Measurements from ENCODE around the gene MEX3A. TPM values are rescaled to one million over a fixed set of nuclear protein-coding genes. Genes with fewer than 3 reads are reported as not detected.
A peak's percentile ranks its signal among the peaks of the same experiment; 100 is the strongest.

MEX3A gene
- total RNA-seq, 5 donors from 2014 or later (not counting 1 experiment from before 2014, with no cell fraction given), result 0.03 to 0.58 (median 0.20) TPM

- DNase-seq, result peak in 1 of 35 experiments; percentile 55
- H3K36me3 Mint-ChIP-seq, result peaks cover 13% of the 10 kb centered on the region
- Histone ChIP-seq H3K9me3 (no peaks in the 10 kb centered on the region), H3K4me3 (ENCODE audit: control insufficient read depth in 1 of 2, extremely low read depth in 1 of 2, low read length in 1 of 2) (peak overlapping the region; percentile 78 to 86), H3K27ac (ENCODE audit: low read length) (peak overlapping the region; percentile 68), H3K4me1 (ENCODE audit: control insufficient read depth in 1 of 2, extremely low read depth in 1 of 2, insufficient read depth in 2 of 2, low read length in 2 of 2) (peaks cover 0 to 41% of the 10 kb centered on the region in 2 experiments), H3K36me3 (ENCODE audit: control insufficient read depth in 2 of 2, extremely low read depth in 1 of 2, insufficient read depth in 1 of 2, low read length in 1 of 2) (no peaks in the 10 kb centered on the region), H3K27me3 (replicated peaks in 1 of 2; ENCODE audit: control insufficient read depth in 2 of 2, extremely low read depth in 1 of 2, insufficient read depth in 2 of 2, low read length in 1 of 2) (peaks cover 6 to 37% of the 10 kb centered on the region in 2 experiments)
- peaks cover 23 to 45% (median 35%) of the 10 kb centered on the region in 3 donors for H3K4me1 Mint-ChIP-seq
- peaks cover 17 to 18% of the 10 kb centered on the region in 2 donors for H3K27me3 Mint-ChIP-seq
- peak overlapping the region; percentile 85 to 93 (median 92) for H3K4me3 Mint-ChIP-seq
- ChIA-PET CTCF (interaction anchor here (0.5 to 2.7 kb wide), 5 partner anchors 8 to 612 kb away, joined by 3 to 15 read pairs (median 3); no protein-coding TSS in a partner anchor), POLR2A (interaction anchor here (0.5 to 2.5 kb wide), 8 partner anchors 8 to 27 kb away, joined by 3 to 26 read pairs (median 4); no protein-coding TSS in a partner anchor)
- WGBS (ENCODE audit: insufficient coverage), result 2% methylated on average over 47 of the region's 49 CpGs
- peak overlapping the region; percentile 74 to 79 for H3K27ac Mint-ChIP-seq
- ATAC-seq (replicated peaks in 1 of 4), result peak; percentile 11 to 30 (median 26)
- no peaks in the 10 kb centered on the region for H3K9me3 Mint-ChIP-seq
Observed at GRCh38 chr1:156114919-156115513, 32.8 kb upstream of the MEX3A start.

GRCh38 chr1:156114101-156114918 is 32.0 kb upstream of the MEX3A start, which contains the start of gene LMNA:
LMNA (plus strand) TSS chr1:156114711; CDS start chr1:156114919, 208 bp downstream.
- Mint-ChIP-seq H3K9me3 (no peaks in the 10 kb centered on the region), H3K36me3 (peaks cover 10% of the 10 kb centered on the region), H3K27ac (peak within 1 kb of the TSS; percentile 75 to 79), H3K4me3 (peak within 1 kb of the TSS; percentile 85 to 93 (median 92)), H3K27me3 (peaks cover 17 to 18% of the 10 kb centered on the region in 2 donors), H3K4me1 (peaks cover 23 to 41% (median 33%) of the 10 kb centered on the region in 3 donors)
- ATAC-seq (replicated peaks in 1 of 4), result peak; percentile 77 to 84 (median 82)
- Histone ChIP-seq H3K4me1 (ENCODE audit: control insufficient read depth in 1 of 2, extremely low read depth in 1 of 2, insufficient read depth in 2 of 2, low read length in 2 of 2) (peaks cover 0 to 34% of the 10 kb centered on the region in 2 experiments), H3K9me3 (no peaks in the 10 kb centered on the region), H3K36me3 (ENCODE audit: control insufficient read depth in 2 of 2, extremely low read depth in 1 of 2, insufficient read depth in 1 of 2, low read length in 1 of 2) (no peaks in the 10 kb centered on the region), H3K27ac (ENCODE audit: low read length) (peak within 1 kb of the TSS; percentile 68), H3K4me3 (ENCODE audit: control insufficient read depth in 1 of 2, extremely low read depth in 1 of 2, low read length in 1 of 2) (peak within 1 kb of the TSS; percentile 78 to 86), H3K27me3 (replicated peaks in 1 of 2; ENCODE audit: control insufficient read depth in 2 of 2, extremely low read depth in 1 of 2, insufficient read depth in 2 of 2, low read length in 1 of 2) (peaks cover 6 to 37% of the 10 kb centered on the region in 2 experiments)
- ChIA-PET POLR2A (interaction anchor here (0.5 to 2.5 kb wide), 8 partner anchors 8 to 31 kb away, joined by 3 to 26 read pairs (median 4); no protein-coding TSS in a partner anchor), CTCF (interaction anchor here (1.0 to 2.7 kb wide), 4 partner anchors 7 to 18 kb away, joined by 3 to 15 read pairs (median 6); no protein-coding TSS in a partner anchor)
- peak in 34 of 35 experiments; percentile 20 to 85 (median 53) for DNase-seq
- WGBS (ENCODE audit: insufficient coverage), result 2% methylated on average over 34 of the region's 37 CpGs

- no peak for ATAC-seq (replicated peaks in 1 of 4)
- Histone ChIP-seq H3K4me3 (ENCODE audit: control insufficient read depth in 1 of 2, extremely low read depth in 1 of 2, low read length in 1 of 2) (no peak overlapping the region), H3K27me3 (replicated peaks in 1 of 2; ENCODE audit: control insufficient read depth in 2 of 2, extremely low read depth in 1 of 2, insufficient read depth in 2 of 2, low read length in 1 of 2) (peaks cover 4 to 37% of the 10 kb centered on the region in 2 experiments), H3K36me3 (ENCODE audit: control insufficient read depth in 2 of 2, extremely low read depth in 1 of 2, insufficient read depth in 1 of 2, low read length in 1 of 2) (no peaks in the 10 kb centered on the region), H3K27ac (ENCODE audit: low read length) (peak overlapping the region; percentile 68), H3K9me3 (no peaks in the 10 kb centered on the region), H3K4me1 (ENCODE audit: control insufficient read depth in 1 of 2, extremely low read depth in 1 of 2, insufficient read depth in 2 of 2, low read length in 2 of 2) (peaks cover 0 to 32% of the 10 kb centered on the region in 2 experiments)
- Mint-ChIP-seq H3K36me3 (peaks cover 8% of the 10 kb centered on the region), H3K4me3 (peak overlapping the region; percentile 85 to 93 (median 92)), H3K4me1 (peaks cover 23 to 37% (median 32%) of the 10 kb centered on the region in 3 donors), H3K27me3 (peaks cover 17 to 18% of the 10 kb centered on the region in 2 donors), H3K9me3 (no peaks in the 10 kb centered on the region), H3K27ac (peak overlapping the region; percentile 49 to 75)
- CTCF ChIA-PET, result interaction anchor here in 1 of 2 donors (1.8 kb wide), 1 partner anchor 17 kb away, joined by 8 read pairs; no protein-coding TSS in a partner anchor
- WGBS (ENCODE audit: insufficient coverage), result 100% methylated on average over 2 of the region's 4 CpGs
- POLR2A ChIA-PET, result interaction anchor here (1.0 to 2.1 kb wide), 3 partner anchors 10 to 31 kb away, joined by 3 to 7 read pairs (median 6); no protein-coding TSS in a partner anchor
- DNase-seq, result no peak
Observed at GRCh38 chr1:156113282-156113950, 31.2 kb upstream of the MEX3A start.

- POLR2A ChIA-PET, result no interaction called here
- DNase-seq (no peak), ATAC-seq (replicated peaks in 1 of 4) (no peak)
- Histone ChIP-seq H3K4me1 (ENCODE audit: control insufficient read depth in 1 of 2, extremely low read depth in 1 of 2, insufficient read depth in 2 of 2, low read length in 2 of 2) (peaks cover 0 to 25% of the 10 kb centered on the region in 2 experiments), H3K27ac (ENCODE audit: low read length) (no peak overlapping the region), H3K27me3 (replicated peaks in 1 of 2; ENCODE audit: control insufficient read depth in 2 of 2, extremely low read depth in 1 of 2, insufficient read depth in 2 of 2, low read length in 1 of 2) (peaks cover 3 to 35% of the 10 kb centered on the region in 2 experiments), H3K4me3 (ENCODE audit: control insufficient read depth in 1 of 2, extremely low read depth in 1 of 2, low read length in 1 of 2) (no peak overlapping the region), H3K36me3 (ENCODE audit: control insufficient read depth in 2 of 2, extremely low read depth in 1 of 2, insufficient read depth in 1 of 2, low read length in 1 of 2) (no peaks in the 10 kb centered on the region), H3K9me3 (no peaks in the 10 kb centered on the region)
- Mint-ChIP-seq H3K27me3 (peaks cover 17 to 18% of the 10 kb centered on the region in 2 donors), H3K4me3 (peak overlapping the region in 1 of 3 donors; percentile 92), H3K36me3 (peaks cover 5% of the 10 kb centered on the region), H3K27ac (peak overlapping the region; percentile 28 to 39), H3K9me3 (no peaks in the 10 kb centered on the region), H3K4me1 (peaks cover 23 to 41% (median 28%) of the 10 kb centered on the region in 3 donors)
- CTCF ChIA-PET, result no interaction called here
- WGBS (ENCODE audit: insufficient coverage), result 98% methylated on average over 6 of the region's 10 CpGs
Observed at GRCh38 chr1:156112276-156113137, 30.2 kb upstream of the MEX3A start.

- H3K27ac ChIP-seq (ENCODE audit: low read length), result no peak overlapping the region
- peak overlapping the region in 1 of 2 donors; percentile 34 for H3K27ac Mint-ChIP-seq
Observed at GRCh38 chr1:156111355-156111962, 29.2 kb upstream of the MEX3A start.

More at GRCh38 chr1:156111355-156111962, 29.2 kb upstream of the MEX3A start:
- Mint-ChIP-seq H3K4me3 (no peak overlapping the region), H3K9me3 (no peaks in the 10 kb centered on the region), H3K36me3 (peaks cover 3% of the 10 kb centered on the region), H3K27me3 (peaks cover 14 to 16% of the 10 kb centered on the region in 2 donors), H3K4me1 (peaks cover 27 to 48% (median 34%) of the 10 kb centered on the region in 3 donors)
- peaks cover 3 to 32% of the 10 kb centered on the region in 2 experiments for H3K27me3 ChIP-seq (replicated peaks in 1 of 2; ENCODE audit: control insufficient read depth in 2 of 2, extremely low read depth in 1 of 2, insufficient read depth in 2 of 2, low read length in 1 of 2)
- H3K9me3 ChIP-seq, result no peaks in the 10 kb centered on the region
- CTCF ChIA-PET, result interaction anchor here in 1 of 2 donors (0.5 kb wide), 1 partner anchor 52 kb away, joined by 3 read pairs; no protein-coding TSS in a partner anchor
- no peak overlapping the region for H3K4me3 ChIP-seq (ENCODE audit: control insufficient read depth in 1 of 2, extremely low read depth in 1 of 2, low read length in 1 of 2)
- WGBS (ENCODE audit: insufficient coverage), result 80% methylated on average over 1 of the region's 4 CpGs
- no peak for DNase-seq
- H3K36me3 ChIP-seq (ENCODE audit: control insufficient read depth in 2 of 2, extremely low read depth in 1 of 2, insufficient read depth in 1 of 2, low read length in 1 of 2), result no peaks in the 10 kb centered on the region
- no peak for ATAC-seq (replicated peaks in 1 of 4)
- H3K4me1 ChIP-seq (ENCODE audit: control insufficient read depth in 1 of 2, extremely low read depth in 1 of 2, insufficient read depth in 2 of 2, low read length in 2 of 2), result peaks cover 0 to 35% of the 10 kb centered on the region in 2 experiments
- POLR2A ChIA-PET, result interaction anchor here in 1 of 2 donors (0.6 kb wide), 2 partner anchors 11 to 40 kb away, joined by 3 to 5 read pairs; no protein-coding TSS in a partner anchor

Measured in T-cell (primary cell).